Astrocyte (in vitro differentiated cells and primary cell): ENCODE data around the gene FAM167B. TPM values are rescaled to one million over a fixed set of nuclear protein-coding genes. Genes with fewer than 3 reads are reported as not detected.

Experiments
- DNase-seq: peaks from one replicate; pipeline ENCODE4 v3.0.0-alpha.2; 2010; ENCODE audit warnings: low read depth
- FAIRE-seq: peaks from 2 replicates; lab custom pipeline; 2011; peaks lifted over from hg19 to GRCh38; lab: Jason Lieb, UNC
- H2AFZ ChIP-seq: 2 replicates; pipeline ENCODE4 v1.6.0; 2012; ENCODE audit warnings: low read depth, low read length, inconsistent platforms
- H3K27ac ChIP-seq: 2 replicates; pipeline ENCODE4 v1.5.1; 2011; ENCODE audit warnings: low read depth, low read length, inconsistent platforms
- H3K27me3 ChIP-seq: 2 replicates; pipeline ENCODE4 v1.6.0; 2011; ENCODE audit warnings: low read length, inconsistent platforms; ENCODE audit not compliant: insufficient read depth
- H3K36me3 ChIP-seq: 2 replicates; pipeline ENCODE4 v1.5.1; 2011; ENCODE audit warnings: low read length, inconsistent platforms; ENCODE audit not compliant: insufficient read depth
- H3K4me1 ChIP-seq: 2 replicates; pipeline ENCODE4 v1.5.1; 2011; ENCODE audit warnings: low read length, inconsistent platforms; ENCODE audit not compliant: insufficient read depth
- H3K4me2 ChIP-seq: 2 replicates; pipeline ENCODE4 v1.6.0; 2012; ENCODE audit warnings: low read length, inconsistent platforms
- H3K4me3 ChIP-seq: 2 replicates; pipeline ENCODE4 v1.5.1; 2011; ENCODE audit warnings: low read depth, mild to moderate bottlenecking, low read length, inconsistent platforms; ENCODE audit not compliant: insufficient read depth
- H3K79me2 ChIP-seq: 2 replicates; pipeline ENCODE4 v1.6.0; 2012; ENCODE audit warnings: mild to moderate bottlenecking, low read length, inconsistent platforms; ENCODE audit not compliant: insufficient read depth
- H3K9ac ChIP-seq: 2 replicates; pipeline ENCODE4 v1.6.0; 2012; ENCODE audit warnings: mild to moderate bottlenecking, low read length, inconsistent platforms
- H3K9me3 ChIP-seq: 2 replicates; pipeline ENCODE4 v1.5.1; 2012; ENCODE audit warnings: low read depth, mild to moderate bottlenecking, low read length, inconsistent platforms; ENCODE audit not compliant: insufficient read depth
- H4K20me1 ChIP-seq: 2 replicates; pipeline ENCODE4 v1.6.0; 2012; ENCODE audit warnings: low read length, inconsistent platforms; ENCODE audit not compliant: insufficient read depth
- H3K27ac Mint-ChIP-seq: one replicate; pipeline ENCODE4 v1.8.0; 2021; ENCODE audit warnings: mild to moderate bottlenecking, mixed read lengths; ENCODE audit not compliant: unreplicated experiment
- H3K27me3 Mint-ChIP-seq: one replicate; pipeline ENCODE4 v1.8.0; 2021; ENCODE audit warnings: low read depth, mixed read lengths; ENCODE audit not compliant: unreplicated experiment
- H3K36me3 Mint-ChIP-seq: one replicate; pipeline ENCODE4 v1.8.0; 2021; ENCODE audit warnings: low read depth, mixed read lengths; ENCODE audit not compliant: unreplicated experiment
- H3K4me1 Mint-ChIP-seq: one replicate; pipeline ENCODE4 v1.8.0; 2021; ENCODE audit warnings: low read depth, mixed read lengths; ENCODE audit not compliant: unreplicated experiment
- H3K4me3 Mint-ChIP-seq: one replicate; pipeline ENCODE4 v1.8.0; 2021; ENCODE audit warnings: mild to moderate bottlenecking, moderate library complexity, mixed read lengths; ENCODE audit not compliant: unreplicated experiment
- H3K9me3 Mint-ChIP-seq: one replicate; pipeline ENCODE4 v1.8.0; 2021; ENCODE audit warnings: mild to moderate bottlenecking, mixed read lengths; ENCODE audit not compliant: unreplicated experiment
- CTCF ChIP-seq: IDR thresholded peaks from 2 replicates; pipeline ENCODE4 v1.5.1; 2011; ENCODE audit warnings: low read depth, mild to moderate bottlenecking, inconsistent platforms, low read length, moderate library complexity; ENCODE audit not compliant: insufficient read depth
- EZH2 ChIP-seq: IDR thresholded peaks from 2 replicates; pipeline ENCODE4 v1.6.1; 2012; ENCODE audit warnings: mild to moderate bottlenecking, low read length, inconsistent platforms; ENCODE audit not compliant: insufficient read depth
- total RNA-seq: library from RNA; stranded (reverse); gene quantifications from 2 replicates; pipeline ENCODE4 v1.2.1, GENCODE V29; 2021

FAM167B gene
- total RNA-seq, 1 donor from 2014 or later = 0.64 TPM

GRCh38 chr1:32263744-32264143 lies 16.7 kb downstream of the FAM167B start:
- Mint-ChIP-seq H3K4me1 (peaks cover 6% of the 10 kb centered on the region), H3K36me3 (no peaks in the 10 kb centered on the region), H3K27ac (no peak overlapping the region), H3K4me3 (no peak overlapping the region), H3K27me3 (no peaks in the 10 kb centered on the region), H3K9me3 (no peaks in the 10 kb centered on the region)
- no peaks in the 10 kb centered on the region for H3K36me3 ChIP-seq
- no peak overlapping the region for H3K9ac ChIP-seq
- TF ChIP-seq CTCF = no peak
- TF ChIP-seq EZH2 = no peak
- H3K79me2 ChIP-seq = no peaks in the 10 kb centered on the region
- H3K4me2 ChIP-seq = no peak overlapping the region
- H2AFZ ChIP-seq = no peak overlapping the region
- H3K4me1 ChIP-seq = peaks cover 8% of the 10 kb centered on the region
- no peak overlapping the region for H3K27ac ChIP-seq
- no peaks in the 10 kb centered on the region for H3K27me3 ChIP-seq
- H3K4me3 ChIP-seq = no peak overlapping the region
- no peaks in the 10 kb centered on the region for H4K20me1 ChIP-seq
- no peak for DNase-seq
- no peak for FAIRE-seq
- H3K9me3 ChIP-seq = no peaks in the 10 kb centered on the region

- Histone ChIP-seq H3K4me1 (peaks cover 8% of the 10 kb centered on the region), H3K9ac (no peak overlapping the region), H3K4me2 (no peak overlapping the region), H3K9me3 (no peaks in the 10 kb centered on the region), H4K20me1 (no peaks in the 10 kb centered on the region), H3K4me3 (no peak overlapping the region), H3K79me2 (no peaks in the 10 kb centered on the region), H3K36me3 (no peaks in the 10 kb centered on the region), H2AFZ (no peak overlapping the region), H3K27me3 (no peaks in the 10 kb centered on the region), H3K27ac (no peak overlapping the region)
- no peak overlapping the region for H3K27ac Mint-ChIP-seq
- H3K4me3 Mint-ChIP-seq = no peak overlapping the region
- H3K4me1 Mint-ChIP-seq = peaks cover 6% of the 10 kb centered on the region
- no peak for FAIRE-seq
- no peaks in the 10 kb centered on the region for H3K27me3 Mint-ChIP-seq
- TF ChIP-seq CTCF (no peak), EZH2 (no peak)
- H3K9me3 Mint-ChIP-seq = peaks cover 2% of the 10 kb centered on the region
- H3K36me3 Mint-ChIP-seq = no peaks in the 10 kb centered on the region
- DNase-seq = no peak
Observed at GRCh38 chr1:32265846-32266245, 18.8 kb downstream of the FAM167B start.

GRCh38 chr1:32266921-32267591 lies 20.0 kb downstream of the FAM167B start:
- H4K20me1 ChIP-seq = no peaks in the 10 kb centered on the region
- H3K4me3 Mint-ChIP-seq = no peak overlapping the region
- H3K9me3 Mint-ChIP-seq = peaks cover 2% of the 10 kb centered on the region
- TF ChIP-seq CTCF (no peak), EZH2 (no peak)
- H3K9me3 ChIP-seq = no peaks in the 10 kb centered on the region
- no peak overlapping the region for H3K9ac ChIP-seq
- peaks cover 8% of the 10 kb centered on the region for H3K27me3 Mint-ChIP-seq
- H3K27ac Mint-ChIP-seq = peak overlapping the region; percentile 50
- no peaks in the 10 kb centered on the region for H3K36me3 Mint-ChIP-seq
- peak; percentile 36 for DNase-seq
- H3K4me3 ChIP-seq = no peak overlapping the region
- H3K4me2 ChIP-seq = peak overlapping the region; percentile 26
- H3K27me3 ChIP-seq = no peaks in the 10 kb centered on the region
- peaks cover 8% of the 10 kb centered on the region for H3K4me1 ChIP-seq
- no peak overlapping the region for H3K27ac ChIP-seq
- FAIRE-seq = no peak
- no peaks in the 10 kb centered on the region for H3K36me3 ChIP-seq
- H2AFZ ChIP-seq = no peak overlapping the region
- peaks cover 6% of the 10 kb centered on the region for H3K4me1 Mint-ChIP-seq
- H3K79me2 ChIP-seq = no peaks in the 10 kb centered on the region
